AG10803 (cell line): ENCODE data around the gene BNC2.
A peak's percentile ranks its signal among the peaks of the same experiment; 100 is the strongest.

Source experiments
- DNase-seq: peaks from one replicate; pipeline ENCODE4 v3.0.0; 2010; ENCODE audit warnings: low read depth
- H3K4me3 ChIP-seq: 2 replicates; pipeline ENCODE4 v1.5.1; 2011; ENCODE audit warnings: mild to moderate bottlenecking, low read length, control low read depth
- TF ChIP-seq, protein P1 (sequence below): conservative IDR thresholded peaks from 2 replicates; pipeline ENCODE4 v1.5.1; 2011; ENCODE audit warnings: mild to moderate bottlenecking, low read length, control low read depth, inconsistent platforms

Gene BNC2

DNA sequence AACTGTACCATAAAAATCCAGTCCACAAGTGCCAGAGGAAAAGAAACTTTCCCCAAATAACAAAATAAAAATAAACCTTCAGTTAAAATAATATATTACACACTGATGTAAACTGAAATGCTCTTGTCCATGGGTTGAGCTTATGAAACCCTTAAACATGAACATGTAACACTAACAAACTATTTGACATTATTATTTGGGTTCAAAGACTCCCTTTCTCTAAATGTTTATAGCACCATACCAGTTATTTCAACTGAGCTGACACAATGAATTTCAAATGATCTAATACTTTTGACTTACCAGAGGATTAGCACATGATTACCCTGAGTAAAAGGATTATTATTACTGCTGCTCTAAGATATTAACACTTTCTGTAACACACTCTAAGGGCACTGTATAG lies 251.1 kb downstream of the BNC2 start:
- TF ChIP-seq, protein P1, sequence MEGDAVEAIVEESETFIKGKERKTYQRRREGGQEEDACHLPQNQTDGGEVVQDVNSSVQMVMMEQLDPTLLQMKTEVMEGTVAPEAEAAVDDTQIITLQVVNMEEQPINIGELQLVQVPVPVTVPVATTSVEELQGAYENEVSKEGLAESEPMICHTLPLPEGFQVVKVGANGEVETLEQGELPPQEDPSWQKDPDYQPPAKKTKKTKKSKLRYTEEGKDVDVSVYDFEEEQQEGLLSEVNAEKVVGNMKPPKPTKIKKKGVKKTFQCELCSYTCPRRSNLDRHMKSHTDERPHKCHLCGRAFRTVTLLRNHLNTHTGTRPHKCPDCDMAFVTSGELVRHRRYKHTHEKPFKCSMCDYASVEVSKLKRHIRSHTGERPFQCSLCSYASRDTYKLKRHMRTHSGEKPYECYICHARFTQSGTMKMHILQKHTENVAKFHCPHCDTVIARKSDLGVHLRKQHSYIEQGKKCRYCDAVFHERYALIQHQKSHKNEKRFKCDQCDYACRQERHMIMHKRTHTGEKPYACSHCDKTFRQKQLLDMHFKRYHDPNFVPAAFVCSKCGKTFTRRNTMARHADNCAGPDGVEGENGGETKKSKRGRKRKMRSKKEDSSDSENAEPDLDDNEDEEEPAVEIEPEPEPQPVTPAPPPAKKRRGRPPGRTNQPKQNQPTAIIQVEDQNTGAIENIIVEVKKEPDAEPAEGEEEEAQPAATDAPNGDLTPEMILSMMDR, result no peak
- DNase-seq, result no peak
- H3K4me3 ChIP-seq, result no peak overlapping the region

GRCh38 chr9:16618524-16618923 lies 251.9 kb downstream of the BNC2 start:
- DNase-seq, result no peak
- H3K4me3 ChIP-seq, result no peak overlapping the region
- TF ChIP-seq, protein P1, result no peak

DNA sequence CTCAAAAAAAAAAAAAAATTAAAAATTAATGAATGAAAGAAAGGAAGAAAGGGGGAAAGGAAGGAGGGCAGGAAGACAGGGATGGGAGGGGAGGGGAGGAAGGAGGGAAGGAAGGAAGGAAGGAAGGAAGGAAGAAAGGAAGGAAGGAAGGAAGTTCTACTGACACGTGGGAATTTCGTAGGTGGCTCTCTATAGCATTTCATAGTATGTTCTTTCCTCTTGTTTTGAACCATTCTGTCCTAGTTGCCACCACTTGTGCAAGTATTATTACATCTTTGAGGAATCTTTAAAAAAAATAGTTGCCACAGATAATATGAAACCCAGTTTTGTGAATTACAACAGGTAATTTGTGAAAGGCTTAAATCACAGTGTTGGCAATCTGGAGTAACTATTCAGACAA lies 253.8 kb downstream of the BNC2 start:
- no peak overlapping the region for H3K4me3 ChIP-seq
- DNase-seq, result no peak

GRCh38 chr9:16615451-16615850 lies 255.0 kb downstream of the BNC2 start:
- no peak overlapping the region for H3K4me3 ChIP-seq
- no peak for DNase-seq
- TF ChIP-seq, protein P1, result no peak

More for the DNA sequence above, 253.8 kb downstream of the BNC2 start:
- TF ChIP-seq, protein P1, result no peak

DNA sequence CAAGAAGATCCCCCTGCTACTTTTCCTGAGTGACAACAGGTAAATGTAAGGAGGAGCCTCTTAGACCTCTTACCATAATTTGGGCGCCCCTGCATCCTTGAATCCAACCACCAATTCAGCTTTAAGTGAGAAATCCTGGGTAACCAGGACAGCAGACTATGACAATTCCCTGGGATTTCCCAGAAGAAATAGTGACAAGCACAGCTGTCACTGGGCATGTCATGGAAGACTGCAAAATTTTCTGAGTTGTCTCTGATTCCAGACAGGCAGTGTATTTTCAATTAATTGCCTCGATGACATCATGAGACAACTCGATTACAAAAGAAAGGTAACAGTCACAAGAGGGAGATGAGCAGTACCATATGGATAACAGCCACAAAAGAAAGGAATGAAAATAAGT lies 256.9 kb downstream of the BNC2 start:
- no peak for DNase-seq
- TF ChIP-seq, protein P1, result no peak
- H3K4me3 ChIP-seq, result no peak overlapping the region

DNA sequence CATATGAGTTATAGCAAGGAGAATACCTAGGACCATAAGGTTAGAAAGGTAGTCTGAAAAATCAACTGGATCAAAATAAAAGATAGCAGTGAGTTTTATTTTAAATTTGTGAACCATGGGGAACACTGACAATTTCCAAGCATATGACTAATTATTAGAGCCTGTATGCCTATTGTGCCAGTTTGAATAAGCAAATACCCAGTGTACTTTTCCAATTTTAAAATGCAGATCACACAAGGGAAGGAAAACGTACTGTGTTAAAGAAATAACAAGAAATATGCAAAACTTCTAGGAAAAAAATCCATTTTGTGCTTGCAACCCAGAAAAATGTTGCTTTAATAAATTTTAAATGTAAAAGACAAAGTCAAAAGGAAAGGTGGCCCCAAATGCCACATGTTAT lies 257.4 kb downstream of the BNC2 start:
- no peak overlapping the region for H3K4me3 ChIP-seq
- no peak for DNase-seq
- TF ChIP-seq, protein P1, result no peak

DNA sequence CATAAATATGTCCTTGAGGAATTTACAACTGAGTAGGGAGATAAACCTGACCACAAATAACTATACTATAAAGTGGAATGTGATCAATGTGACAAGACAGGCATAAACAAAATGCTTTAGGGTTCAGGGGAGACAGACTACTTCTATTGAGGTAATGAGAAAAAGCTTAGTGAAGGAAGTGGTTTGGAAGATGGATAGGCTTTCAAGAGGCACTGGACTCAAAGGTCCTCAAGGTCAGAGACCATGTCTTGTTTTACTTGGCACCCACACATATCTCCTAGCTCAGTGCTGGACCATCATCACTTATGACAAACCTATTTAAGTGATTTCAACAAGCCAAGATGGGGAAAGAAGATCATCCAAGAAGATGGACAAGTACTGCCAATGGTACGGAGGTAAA lies 257.8 kb downstream of the BNC2 start:
- H3K4me3 ChIP-seq, result no peak overlapping the region
- peak; percentile 57 for DNase-seq
- TF ChIP-seq, protein P1, result no peak
